ENCODE data around the gene NEK10. TPM values are rescaled to one million over a fixed set of nuclear protein-coding genes. Genes with fewer than 3 reads are reported as not detected.
A peak's percentile ranks its signal among the peaks of the same experiment; 100 is the strongest.

The NEK10 gene
- total RNA-seq, 1 experiment from 2014 or later: 4.3 TPM

GRCh38 chr3:27345959-27346865 lies 23.0 kb downstream of the NEK10 start:
- Histone ChIP-seq H2AFZ (no peak overlapping the region), H3K79me2 (ENCODE audit: low read depth) (no peaks in the 10 kb centered on the region), H3K4me1 (replicated peaks; ENCODE audit: insufficient read depth) (peaks cover 9% of the 10 kb centered on the region; the same call in 1 of the 2 replicates), H3K4me3 (no peak overlapping the region), H3K27me3 (ENCODE audit: insufficient read depth, low read depth) (no peaks in the 10 kb centered on the region), H3K9me3 (ENCODE audit: insufficient read depth, low read depth) (no peaks in the 10 kb centered on the region), H3K27ac (no peak overlapping the region), H3K4me2 (no peak overlapping the region), H3K9me2 (ENCODE audit: insufficient read depth) (no peaks in the 10 kb centered on the region), H3K36me3 (ENCODE audit: low read depth) (no peaks in the 10 kb centered on the region), H3F3A (ENCODE audit: insufficient read depth, low read depth) (peaks cover 6% of the 10 kb centered on the region; the same call in 1 of the 2 replicates), H4K20me1 (ENCODE audit: insufficient read depth) (no peaks in the 10 kb centered on the region)
- intact Hi-C loops (cut with micrococcal nuclease; ENCODE audit: unreplicated experiment): no loop called here
- ChIA-PET CTCF (no interaction called here), POLR2A (ENCODE audit: unreplicated experiment) (no interaction called here)
- BruUV-seq (replicated peaks): no TSS peak
- TF ChIP-seq CTCF (conservative IDR thresholded peaks at IDR 0.05) (no peak), EZH2 (IDR thresholded peaks at IDR 0.05; ENCODE audit: low read depth) (no peak)
- DNase-seq: no peak

- BruUV-seq (replicated peaks): no TSS peak
- no peak overlapping the region for H3K27ac ChIP-seq
- peak in 1 of 2 experiments; percentile 35 for DNase-seq
- H3K9me3 ChIP-seq (ENCODE audit: insufficient read depth, low read depth): no peaks in the 10 kb centered on the region
- H3K36me3 ChIP-seq (ENCODE audit: low read depth): no peaks in the 10 kb centered on the region
- CTCF ChIA-PET: no interaction called here
- no peaks in the 10 kb centered on the region for H3K79me2 ChIP-seq (ENCODE audit: low read depth)
- no peak overlapping the region for H3K4me3 ChIP-seq
- H3K27me3 ChIP-seq (ENCODE audit: insufficient read depth, low read depth): no peaks in the 10 kb centered on the region
- no peak overlapping the region for H2AFZ ChIP-seq
- H3F3A ChIP-seq (ENCODE audit: insufficient read depth, low read depth): peaks cover 6% of the 10 kb centered on the region; the same call in 1 of the 2 replicates
- TF ChIP-seq CTCF (conservative IDR thresholded peaks at IDR 0.05): no peak
- no peak for TF ChIP-seq EZH2 (IDR thresholded peaks at IDR 0.05; ENCODE audit: low read depth)
- H3K9me2 ChIP-seq (ENCODE audit: insufficient read depth): no peaks in the 10 kb centered on the region
- intact Hi-C loops (cut with micrococcal nuclease; ENCODE audit: unreplicated experiment): no loop called here
- peaks cover 9% of the 10 kb centered on the region; the same call in 1 of the 2 replicates for H3K4me1 ChIP-seq (replicated peaks; ENCODE audit: insufficient read depth)
- H3K4me2 ChIP-seq: no peak overlapping the region
- no peaks in the 10 kb centered on the region for H4K20me1 ChIP-seq (ENCODE audit: insufficient read depth)
- POLR2A ChIA-PET (ENCODE audit: unreplicated experiment): no interaction called here
These were observed 23.7 kb downstream of the NEK10 start for GRCh38 chr3:27345493-27345892.

- Histone ChIP-seq H3F3A (ENCODE audit: insufficient read depth, low read depth) (peaks cover 6% of the 10 kb centered on the region; the same call in 1 of the 2 replicates), H3K4me3 (no peak overlapping the region), H2AFZ (no peak overlapping the region), H3K27me3 (ENCODE audit: insufficient read depth, low read depth) (no peaks in the 10 kb centered on the region), H3K27ac (no peak overlapping the region), H3K9me2 (ENCODE audit: insufficient read depth) (no peaks in the 10 kb centered on the region), H4K20me1 (ENCODE audit: insufficient read depth) (no peaks in the 10 kb centered on the region), H3K9me3 (ENCODE audit: insufficient read depth, low read depth) (no peaks in the 10 kb centered on the region), H3K4me1 (replicated peaks; ENCODE audit: insufficient read depth) (peaks cover 9% of the 10 kb centered on the region; the same call in 1 of the 2 replicates), H3K4me2 (no peak overlapping the region), H3K79me2 (ENCODE audit: low read depth) (no peaks in the 10 kb centered on the region), H3K36me3 (ENCODE audit: low read depth) (no peaks in the 10 kb centered on the region)
- no peak for TF ChIP-seq EZH2 (IDR thresholded peaks at IDR 0.05; ENCODE audit: low read depth)
- BruUV-seq (replicated peaks): no TSS peak
- intact Hi-C loops (cut with micrococcal nuclease; ENCODE audit: unreplicated experiment): no loop called here
- ChIA-PET POLR2A (ENCODE audit: unreplicated experiment) (no interaction called here), CTCF (no interaction called here)
- no peak for DNase-seq
These were observed 24.1 kb downstream of the NEK10 start for GRCh38 chr3:27345045-27345444.

All from PC-9 (cell line).